ENCODE measurements around the gene FCF1. TPM values are rescaled to one million over a fixed set of nuclear protein-coding genes. Genes with fewer than 3 reads are reported as not detected.

The FCF1 gene
- total RNA-seq: 10 to 100 TPM; 25.3 to 32.5 (median 27.3) TPM

DNA sequence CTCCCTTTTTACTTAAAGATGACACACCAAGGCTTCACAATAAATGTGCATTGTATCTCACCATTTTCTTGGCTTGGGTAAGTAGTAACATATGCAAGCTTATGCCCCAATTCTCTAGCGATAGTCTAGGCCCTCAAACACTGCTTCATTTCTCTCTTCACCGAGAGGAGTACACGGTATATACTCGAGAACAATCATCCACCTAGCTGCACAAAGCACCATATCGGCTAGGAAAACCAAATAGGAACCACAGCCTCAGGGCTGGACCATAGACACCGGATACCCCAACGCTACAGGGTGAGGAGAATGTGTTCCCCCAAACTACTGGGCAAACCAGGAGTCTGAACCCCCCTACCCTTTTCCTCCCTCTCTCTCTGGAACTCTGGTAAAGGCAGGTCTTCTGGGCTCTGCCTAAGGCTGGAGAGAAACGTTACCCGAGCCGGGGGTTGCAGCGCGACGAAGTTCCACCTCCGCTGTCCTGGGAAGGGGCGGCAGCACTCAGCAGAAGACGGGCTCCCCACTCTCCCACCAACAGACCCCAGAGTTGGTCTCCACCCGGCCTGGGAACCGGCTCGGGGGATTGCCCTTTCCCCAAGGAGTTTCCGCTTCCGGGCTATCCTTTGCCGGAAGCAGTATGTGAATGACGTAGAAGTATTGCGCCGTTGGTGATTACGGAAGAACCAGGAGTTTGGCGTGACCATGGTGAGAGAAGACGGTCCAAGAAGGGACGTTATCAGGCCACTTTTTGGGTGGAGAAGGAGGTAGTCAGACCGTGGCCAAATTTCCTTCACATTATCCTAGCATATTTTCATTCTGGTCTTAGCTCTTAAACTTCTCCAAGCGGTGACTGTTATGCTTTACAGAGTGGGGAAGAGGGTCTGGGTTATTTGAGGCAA lies at the start of gene FCF1, which contains the start of gene AREL1:
Gene FCF1 (plus strand): TSS at position 646 of the 896 bp plus-strand sequence. CDS start 54 bp downstream, at position 700.
Gene AREL1 (minus strand): TSS at position 582 of the 896 bp plus-strand sequence. CDS start 27,465 bp downstream, outside the sequence.
- Histone ChIP-seq H3K36me3 (peaks cover 5% of the 10 kb centered on the region), H3K27ac (peak within 1 kb of the TSS; percentile 78), H3K4me1 (peaks cover 31% of the 10 kb centered on the region), H3K4me3 (peak within 1 kb of the TSS; percentile 80), H3K9me3 (no peaks in the 10 kb centered on the region), H3K27me3 (no peaks in the 10 kb centered on the region)
- no peak for TF ChIP-seq EP300 (IDR thresholded peaks at IDR 0.05)
- no peak for TF ChIP-seq CTCF (IDR thresholded peaks at IDR 0.05)
- peak; percentile 81 to 93 (median 89) for TF ChIP-seq POLR2AphosphoS5 (IDR thresholded peaks at IDR 0.05)
- TF ChIP-seq POLR2A (IDR thresholded peaks at IDR 0.05): peak in 1 of 2 donors; percentile 76
- WGBS: 2% methylated on average over 19 of the region's 31 CpGs
- peak; percentile 87 for DNase-seq (ENCODE audit: low spot score in 2 of 2)

GRCh38 chr14:74663884-74664283 lies 49.1 kb upstream of the FCF1 start:
- Histone ChIP-seq H3K27ac (peak overlapping the region; percentile 50), H3K4me3 (no peak overlapping the region), H3K36me3 (peaks cover 61% of the 10 kb centered on the region), H3K27me3 (no peaks in the 10 kb centered on the region), H3K9me3 (no peaks in the 10 kb centered on the region), H3K4me1 (peaks cover 16% of the 10 kb centered on the region)
- WGBS: 89% methylated on average over 7 of the region's 7 CpGs
- TF ChIP-seq POLR2A (IDR thresholded peaks at IDR 0.05) (no peak), EP300 (IDR thresholded peaks at IDR 0.05) (no peak), POLR2AphosphoS5 (IDR thresholded peaks at IDR 0.05) (peak in 1 of 3 donors; percentile 33)
- DNase-seq (ENCODE audit: low spot score in 2 of 2): no peak

- WGBS: 100% methylated on average over 2 of the region's 2 CpGs
- Histone ChIP-seq H3K9me3 (no peaks in the 10 kb centered on the region), H3K4me1 (peaks cover 16% of the 10 kb centered on the region), H3K36me3 (peaks cover 70% of the 10 kb centered on the region), H3K27me3 (no peaks in the 10 kb centered on the region), H3K4me3 (no peak overlapping the region), H3K27ac (peak overlapping the region; percentile 5)
- no peak for TF ChIP-seq POLR2AphosphoS5 (IDR thresholded peaks at IDR 0.05)
- TF ChIP-seq POLR2A (IDR thresholded peaks at IDR 0.05): no peak
- TF ChIP-seq CTCF (IDR thresholded peaks at IDR 0.05): no peak
- no peak for TF ChIP-seq EP300 (IDR thresholded peaks at IDR 0.05)
- no peak for DNase-seq (ENCODE audit: low spot score in 2 of 2)
Observed at GRCh38 chr14:74664717-74665116, 48.2 kb upstream of the FCF1 start.

- WGBS: 90% methylated on average over 1 of the region's 1 CpG
- H3K27me3 ChIP-seq: no peaks in the 10 kb centered on the region
- peaks cover 76% of the 10 kb centered on the region for H3K36me3 ChIP-seq
- H3K4me3 ChIP-seq: no peak overlapping the region
- TF ChIP-seq EP300 (IDR thresholded peaks at IDR 0.05) (no peak), POLR2AphosphoS5 (IDR thresholded peaks at IDR 0.05) (no peak), POLR2A (IDR thresholded peaks at IDR 0.05) (no peak), CTCF (IDR thresholded peaks at IDR 0.05) (no peak)
- peaks cover 11% of the 10 kb centered on the region for H3K4me1 ChIP-seq
- no peaks in the 10 kb centered on the region for H3K9me3 ChIP-seq
- no peak for DNase-seq (ENCODE audit: low spot score in 2 of 2)
- no peak overlapping the region for H3K27ac ChIP-seq
Observed at GRCh38 chr14:74667758-74668157, 45.2 kb upstream of the FCF1 start.

DNA sequence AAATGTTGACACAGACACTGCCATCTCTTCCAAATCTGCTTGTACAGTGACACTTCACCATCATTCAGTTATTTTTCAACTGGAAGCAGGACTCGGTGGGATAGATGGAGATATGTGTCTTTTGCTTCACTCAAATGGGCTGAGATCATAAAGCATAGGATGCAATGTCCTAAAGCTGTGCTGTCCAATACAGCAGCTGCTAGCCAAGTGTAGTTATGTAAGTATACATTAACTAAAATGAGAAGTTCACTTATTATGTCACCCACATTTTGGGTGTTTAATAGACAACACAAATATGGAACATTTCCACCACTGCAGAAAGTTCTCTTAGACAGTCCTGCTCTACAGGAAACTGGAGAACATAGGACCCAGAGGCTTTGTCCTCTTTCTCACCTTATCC lies 43.7 kb upstream of the FCF1 start:
- no peak for DNase-seq (ENCODE audit: low spot score in 2 of 2)
- Histone ChIP-seq H3K4me1 (no peaks in the 10 kb centered on the region), H3K27ac (no peak overlapping the region), H3K27me3 (no peaks in the 10 kb centered on the region), H3K9me3 (no peaks in the 10 kb centered on the region), H3K4me3 (no peak overlapping the region), H3K36me3 (peaks cover 77% of the 10 kb centered on the region)
- 94% methylated on average over 1 of the region's 1 CpG for WGBS
- TF ChIP-seq POLR2A (IDR thresholded peaks at IDR 0.05) (no peak), CTCF (IDR thresholded peaks at IDR 0.05) (no peak), POLR2AphosphoS5 (IDR thresholded peaks at IDR 0.05) (no peak), EP300 (IDR thresholded peaks at IDR 0.05) (no peak)

All from suprapubic skin (tissue), 4 donors.